Large intestine (tissue), 12 donors: ENCODE data around the gene AK9. TPM values are rescaled to one million over a fixed set of nuclear protein-coding genes. Genes with fewer than 3 reads are reported as not detected.
A peak's percentile ranks its signal among the peaks of the same experiment; 100 is the strongest.
"Not testable (repeated sequence)": the region's sequence is repeated elsewhere in the genome, so short reads cannot be mapped to it uniquely, and the experiment has no call there.

Experiments
- DNase-seq, 2 donors: peaks; one replicate each; pipeline versions ENCODE4 v3.0.0 to v3.0.0-alpha.2; 2013
- H3K27ac ChIP-seq: one replicate; pipeline ENCODE4 v1.5.1; 2013; ENCODE audit warnings: low read length
- H3K27me3 ChIP-seq: 2 replicates; pipeline ENCODE4 v1.6.1; 2013; ENCODE audit warnings: low read length; ENCODE audit not compliant: control insufficient read depth, insufficient read depth
- H3K36me3 ChIP-seq: 2 replicates; pipeline ENCODE4 v1.6.1; 2013; ENCODE audit warnings: low read length; ENCODE audit not compliant: control insufficient read depth, insufficient read depth
- H3K4me1 ChIP-seq: one replicate; pipeline ENCODE4 v1.6.1; 2013; ENCODE audit warnings: low read length; ENCODE audit not compliant: control insufficient read depth, insufficient read depth
- H3K4me3 ChIP-seq: one replicate; pipeline ENCODE4 v1.5.1; 2013; ENCODE audit warnings: low read length
- H3K9me3 ChIP-seq: one replicate; pipeline ENCODE4 v1.6.1; 2013; ENCODE audit warnings: mild to moderate bottlenecking, low read depth, low read length, moderate library complexity; ENCODE audit not compliant: control insufficient read depth
- WGBS: methylation state at CpG from one replicate; pipeline ENCODE4 v1.1.5; 2013; ENCODE audit warnings: low lambda C conversion rate; ENCODE audit not compliant: insufficient coverage; 5-methylcytosine and 5-hydroxymethylcytosine counted together
- long read RNA-seq, 11 donors: transcript quantifications; one replicate each; lab custom pipeline, GENCODE V29; 2026
- polyA plus RNA-seq: library from polyadenylated mRNA; unstranded; fragments of 120-200 nt; gene quantifications from one replicate; pipeline ENCODE4 v1.2.1, GENCODE V29; 2013

The AK9 gene
- polyA plus RNA-seq, result 7.2 TPM
- long read RNA-seq, donor 1, partial matches to known transcripts, result 0 of 1 reads
- long read RNA-seq, donor 1, other reads (novel, unspliced or antisense), result 0 of 1 reads
- long read RNA-seq, donor 2, result 0 reads
- long read RNA-seq, donor 3, partial matches to known transcripts, result 0 of 2 reads
- long read RNA-seq, donor 3, other reads (novel, unspliced or antisense), result 0 of 2 reads
- long read RNA-seq, donor 4, result 0 reads
- long read RNA-seq, donor 5, result 0 reads
- long read RNA-seq, donor 6, result 0 reads
- long read RNA-seq, donor 7, result 0 reads
- long read RNA-seq, donor 8, partial matches to known transcripts, result 0 of 1 reads
- long read RNA-seq, donor 8, other reads (novel, unspliced or antisense), result 0 of 1 reads
- long read RNA-seq, donor 9, result 0 reads
- long read RNA-seq, donor 10, partial matches to known transcripts, result 0 of 1 reads
- long read RNA-seq, donor 10, other reads (novel, unspliced or antisense), result 0 of 1 reads
- long read RNA-seq, donor 11, result 0 reads

GRCh38 chr6:109690737-109691621 is at the start of gene AK9, which contains the start of gene FIG4:
TSS of gene AK9 (minus strand) at chr6:109691202. CDS start at chr6:109675745, 15,457 bp downstream.
TSS of gene FIG4 (plus strand) at chr6:109691296. CDS start at chr6:109691436, 140 bp downstream.
- Histone ChIP-seq H3K9me3 (no peaks in the 10 kb centered on the region), H3K4me1 (peaks cover 2% of the 10 kb centered on the region), H3K36me3 (no peaks in the 10 kb centered on the region), H3K27ac (peak within 1 kb of the TSS; percentile 97), H3K27me3 (no peaks in the 10 kb centered on the region), H3K4me3 (peak within 1 kb of the TSS; percentile 92)
- peak; percentile 93 to 96 for DNase-seq
- no CpG with 5 or more reads among the region's 47 CpGs for WGBS

- Histone ChIP-seq H3K4me1 (no peaks in the 10 kb centered on the region), H3K27ac (no peak overlapping the region), H3K27me3 (no peaks in the 10 kb centered on the region), H3K36me3 (peaks cover 15% of the 10 kb centered on the region), H3K4me3 (no peak overlapping the region), H3K9me3 (no peaks in the 10 kb centered on the region)
- DNase-seq, result no peak
- 100% methylated on average over 2 of the region's 7 CpGs for WGBS
Observed at GRCh38 chr6:109740787-109741186, 49.8 kb upstream of the AK9 start.

- H3K4me1 ChIP-seq, result no peaks in the 10 kb centered on the region
- peaks cover 18% of the 10 kb centered on the region for H3K36me3 ChIP-seq
- no peak overlapping the region for H3K4me3 ChIP-seq
- no CpG with 5 or more reads among the region's 3 CpGs for WGBS
- H3K9me3 ChIP-seq, result no peaks in the 10 kb centered on the region
- DNase-seq, result no peak
- no peaks in the 10 kb centered on the region for H3K27me3 ChIP-seq
- H3K27ac ChIP-seq, result no peak overlapping the region
Observed at GRCh38 chr6:109739686-109740085, 48.7 kb upstream of the AK9 start.

GRCh38 chr6:109738667-109739066 is 47.7 kb upstream of the AK9 start:
- H3K27ac ChIP-seq, result no peak overlapping the region
- no peak overlapping the region for H3K4me3 ChIP-seq
- H3K9me3 ChIP-seq, result no peaks in the 10 kb centered on the region
- H3K27me3 ChIP-seq, result no peaks in the 10 kb centered on the region
- no peaks in the 10 kb centered on the region for H3K4me1 ChIP-seq
- H3K36me3 ChIP-seq, result peaks cover 12% of the 10 kb centered on the region
- no CpG with 5 or more reads among the region's 2 CpGs for WGBS
- no peak for DNase-seq

- Histone ChIP-seq H3K4me1 (no peaks in the 10 kb centered on the region), H3K27me3 (no peaks in the 10 kb centered on the region), H3K27ac (no peak overlapping the region), H3K9me3 (no peaks in the 10 kb centered on the region), H3K4me3 (no peak overlapping the region), H3K36me3 (peaks cover 9% of the 10 kb centered on the region)
- DNase-seq, result no peak
- no CpG with 5 or more reads among the region's 1 CpG for WGBS
Observed at GRCh38 chr6:109738255-109738654, 47.3 kb upstream of the AK9 start.

GRCh38 chr6:109736273-109737025 is 45.4 kb upstream of the AK9 start:
- no peaks in the 10 kb centered on the region for H3K4me1 ChIP-seq
- no peak overlapping the region for H3K27ac ChIP-seq
- WGBS, result no CpG with 5 or more reads among the region's 1 CpG
- no peaks in the 10 kb centered on the region for H3K27me3 ChIP-seq
- H3K9me3 ChIP-seq, result no peaks in the 10 kb centered on the region
- no peak for DNase-seq
- H3K4me3 ChIP-seq, result no peak overlapping the region
- peaks cover 9% of the 10 kb centered on the region for H3K36me3 ChIP-seq

- not testable (repeated sequence) for H3K9me3 ChIP-seq, H3K4me3 ChIP-seq, H3K27me3 ChIP-seq, H3K36me3 ChIP-seq, H3K4me1 ChIP-seq, H3K27ac ChIP-seq, DNase-seq
- WGBS, result no CpG with 5 or more reads among the region's 3 CpGs
Observed at GRCh38 chr6:109725250-109725649, 34.2 kb upstream of the AK9 start.

GRCh38 chr6:109722564-109723254 is 31.7 kb upstream of the AK9 start:
- Histone ChIP-seq H3K27me3 (no peaks in the 10 kb centered on the region), H3K36me3 (peaks cover 6% of the 10 kb centered on the region), H3K4me1 (no peaks in the 10 kb centered on the region), H3K27ac (no peak overlapping the region), H3K9me3 (no peaks in the 10 kb centered on the region), H3K4me3 (no peak overlapping the region)
- DNase-seq, result no peak
- no CpG with 5 or more reads among the region's 3 CpGs for WGBS

- 96% methylated on average over 3 of the region's 3 CpGs for WGBS
- H3K9me3 ChIP-seq, result no peaks in the 10 kb centered on the region
- H3K4me3 ChIP-seq, result no peak overlapping the region
- DNase-seq, result no peak
- H3K36me3 ChIP-seq, result peaks cover 12% of the 10 kb centered on the region
- no peaks in the 10 kb centered on the region for H3K27me3 ChIP-seq
- H3K4me1 ChIP-seq, result no peaks in the 10 kb centered on the region
- H3K27ac ChIP-seq, result no peak overlapping the region
Observed at GRCh38 chr6:109722011-109722410, 31.0 kb upstream of the AK9 start.
